ENCODE results near the gene DNAJC24. TPM values are rescaled to one million over a fixed set of nuclear protein-coding genes. Genes with fewer than 3 reads are reported as not detected.

Gene DNAJC24
- total RNA-seq, 4 donors from 2014 or later = 13.1 to 20.1 (median 16.6) TPM

- intact Hi-C loops (cut with DNase I; ENCODE audit: low total_unique reads) (no loop called here), in situ Hi-C loops (cut with MboI; ENCODE audit: low sequenced_read_pairs in 4 of 4) (loop anchor here in 1 of 4 donors (25.0 kb wide), 1 partner anchor 241 kb away; no protein-coding TSS in a partner anchor)
- ATAC-seq (no peak), DNase-seq (no peak)
- no peak for TF ChIP-seq CTCF (IDR thresholded peaks at IDR 0.05 in 4 of 5, conservative IDR thresholded peaks at IDR 0.05 in 1 of 5)
- no peak for TF ChIP-seq POLR2A (IDR thresholded peaks at IDR 0.05)
- H3K27ac ChIP-seq = no peak overlapping the region
- H3K27me3 ChIP-seq = no peaks in the 10 kb centered on the region
- H3K4me3 ChIP-seq = no peak overlapping the region
- H3K4me1 ChIP-seq = peaks cover 0 to 9% of the 10 kb centered on the region in 2 donors
- H3K9me3 ChIP-seq = no peaks in the 10 kb centered on the region
- no peaks in the 10 kb centered on the region for H3K36me3 ChIP-seq
Observed at GRCh38 chr11:31478223-31478590, 108.5 kb downstream of the DNAJC24 start.

GRCh38 chr11:31479066-31479465 lies 109.4 kb downstream of the DNAJC24 start:
- H3K4me1 ChIP-seq = peaks cover 0 to 9% of the 10 kb centered on the region in 2 donors
- H3K36me3 ChIP-seq = no peaks in the 10 kb centered on the region
- no peaks in the 10 kb centered on the region for H3K27me3 ChIP-seq
- in situ Hi-C loops (cut with MboI; ENCODE audit: low sequenced_read_pairs in 4 of 4) (loop anchor here in 1 of 4 donors (25.0 kb wide), 1 partner anchor 242 kb away; no protein-coding TSS in a partner anchor), intact Hi-C loops (cut with DNase I; ENCODE audit: low total_unique reads) (no loop called here)
- no peak for ATAC-seq
- TF ChIP-seq CTCF (IDR thresholded peaks at IDR 0.05 in 4 of 5, conservative IDR thresholded peaks at IDR 0.05 in 1 of 5) = no peak
- no peak for TF ChIP-seq POLR2A (IDR thresholded peaks at IDR 0.05)
- no peak overlapping the region for H3K27ac ChIP-seq
- DNase-seq = no peak
- no peaks in the 10 kb centered on the region for H3K9me3 ChIP-seq
- H3K4me3 ChIP-seq = no peak overlapping the region

GRCh38 chr11:31480930-31481329 lies 111.3 kb downstream of the DNAJC24 start:
- in situ Hi-C loops (cut with MboI; ENCODE audit: low sequenced_read_pairs in 4 of 4) = loop anchor here in 1 of 4 donors (25.0 kb wide), 1 partner anchor 244 kb away; no protein-coding TSS in a partner anchor

More at GRCh38 chr11:31480930-31481329, 111.3 kb downstream of the DNAJC24 start:
- no peaks in the 10 kb centered on the region for H3K36me3 ChIP-seq
- ATAC-seq (no peak), DNase-seq (no peak)
- H3K27ac ChIP-seq = no peak overlapping the region
- no peaks in the 10 kb centered on the region for H3K27me3 ChIP-seq
- H3K9me3 ChIP-seq = no peaks in the 10 kb centered on the region
- H3K4me1 ChIP-seq = peaks cover 0 to 9% of the 10 kb centered on the region in 2 donors
- intact Hi-C loops (cut with DNase I; ENCODE audit: low total_unique reads) = no loop called here
- no peak overlapping the region for H3K4me3 ChIP-seq
- no peak for TF ChIP-seq POLR2A (IDR thresholded peaks at IDR 0.05)
- no peak for TF ChIP-seq CTCF (IDR thresholded peaks at IDR 0.05 in 4 of 5, conservative IDR thresholded peaks at IDR 0.05 in 1 of 5)

Other genes with a start within 250 kb of the DNAJC24 start
- gene DCDC1, start 121 bp upstream of the DNAJC24 start, total RNA-seq = not detected
- gene IMMP1L, start 139.8 kb downstream of the DNAJC24 start, total RNA-seq = 10 to 100 TPM; 14.2 to 30.6 (median 23.7) TPM
- 10 to 100 TPM in 3 of 4 donors, 1 to 10 TPM in 1; 8.8 to 23.6 (median 13.5) TPM for gene ELP4, start 139.9 kb downstream of the DNAJC24 start, total RNA-seq

All from gastrocnemius medialis (tissue), 4 donors.